ENCODE data around the gene DOCK9.

- no peak for TF ChIP-seq CTCF (conservative IDR thresholded peaks at IDR 0.05; ENCODE audit: low read depth, low read length)
- no peak for TF ChIP-seq EZH2 (IDR thresholded peaks at IDR 0.05; ENCODE audit: borderline replicate concordance, low read depth, low read length, poor library complexity, severe bottlenecking)
These were observed 193.9 kb downstream of the DOCK9 start for GRCh38 chr13:98783856-98784478.

Data from A673 (cell line).